ENCODE results near the gene LDHAL6A. TPM values are rescaled to one million over a fixed set of nuclear protein-coding genes. Genes with fewer than 3 reads are reported as not detected.

The LDHAL6A gene
- total RNA-seq, 1 experiment from 2014 or later = not detected

DNA sequence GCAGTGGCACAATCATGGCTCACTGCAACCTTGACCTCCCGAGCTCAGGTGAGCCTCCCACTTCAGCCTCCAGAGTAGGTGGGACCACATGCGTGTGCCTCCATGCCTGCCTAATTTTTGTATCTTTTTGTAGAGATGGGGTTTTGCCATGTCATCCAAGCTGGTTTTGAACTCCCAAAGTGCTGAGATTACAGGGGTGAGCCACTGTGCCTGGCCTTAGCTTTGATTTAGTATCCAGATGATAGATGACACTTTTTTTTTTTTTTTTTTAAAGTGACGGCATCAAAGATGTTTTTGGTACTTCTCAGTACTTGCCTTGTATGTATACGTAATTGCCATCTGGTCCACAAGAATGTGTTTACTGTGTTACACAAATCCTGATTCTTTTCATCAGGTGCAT, 23.4 kb downstream of the LDHAL6A start:
- no peaks in the 10 kb centered on the region for H3K27me3 Mint-ChIP-seq (ENCODE audit: unreplicated experiment)
- peaks cover 30% of the 10 kb centered on the region for H3K36me3 Mint-ChIP-seq (ENCODE audit: insufficient read depth, unreplicated experiment)
- DNase-seq = no peak
- H3K4me1 Mint-ChIP-seq (ENCODE audit: low read depth, unreplicated experiment) = no peaks in the 10 kb centered on the region
- TF ChIP-seq CTCF (IDR thresholded peaks at IDR 0.05; ENCODE audit: unreplicated experiment) = no peak
- BruUV-seq (replicated peaks) = no TSS peak
- CTCF ChIA-PET = interaction anchor here (0.7 kb wide), 1 partner anchor 291 kb away, joined by 4 read pairs; no protein-coding TSS in a partner anchor
- intact Hi-C loops (cut with micrococcal nuclease; ENCODE audit: unreplicated experiment) = no loop called here
- H3K9me3 Mint-ChIP-seq (ENCODE audit: low read depth, unreplicated experiment) = no peaks in the 10 kb centered on the region
- H3K27ac Mint-ChIP-seq (ENCODE audit: unreplicated experiment) = no peak overlapping the region
- no peak overlapping the region for H3K4me3 Mint-ChIP-seq (ENCODE audit: low read depth, unreplicated experiment)

- no peaks in the 10 kb centered on the region for H3K27me3 Mint-ChIP-seq (ENCODE audit: unreplicated experiment)
- no peak for TF ChIP-seq CTCF (IDR thresholded peaks at IDR 0.05; ENCODE audit: unreplicated experiment)
- H3K4me3 Mint-ChIP-seq (ENCODE audit: low read depth, unreplicated experiment) = no peak overlapping the region
- no TSS peak for BruUV-seq (replicated peaks)
- intact Hi-C loops (cut with micrococcal nuclease; ENCODE audit: unreplicated experiment) = no loop called here
- DNase-seq = no peak
- H3K4me1 Mint-ChIP-seq (ENCODE audit: low read depth, unreplicated experiment) = peaks cover 24% of the 10 kb centered on the region
- no peak overlapping the region for H3K27ac Mint-ChIP-seq (ENCODE audit: unreplicated experiment)
- H3K36me3 Mint-ChIP-seq (ENCODE audit: insufficient read depth, unreplicated experiment) = peaks cover 22% of the 10 kb centered on the region
- CTCF ChIA-PET = no interaction called here
- H3K9me3 Mint-ChIP-seq (ENCODE audit: low read depth, unreplicated experiment) = no peaks in the 10 kb centered on the region
These were observed 30.4 kb downstream of the LDHAL6A start for GRCh38 chr11:18485913-18486528.

DNA sequence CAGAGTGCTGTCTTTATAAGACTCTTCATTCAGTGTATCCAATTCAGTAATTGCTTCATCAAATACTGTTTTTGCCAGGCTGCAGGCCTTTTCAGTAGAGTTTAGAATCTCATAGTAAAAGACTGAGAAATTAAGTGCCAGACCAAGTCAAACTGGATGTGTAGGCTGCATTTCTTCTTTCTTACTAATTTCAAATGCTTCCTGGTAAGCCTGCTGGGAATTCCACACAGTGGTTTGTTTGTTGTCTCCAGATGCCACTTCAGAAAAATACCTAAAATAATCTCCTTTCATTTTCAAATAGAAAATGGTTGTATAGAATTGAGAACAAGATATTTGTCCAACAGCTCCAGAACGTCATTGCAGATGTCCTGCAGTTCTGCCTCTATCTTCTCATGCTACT, 34.7 kb downstream of the LDHAL6A start:
- BruUV-seq (replicated peaks) = TSS peak; percentile 32
- Mint-ChIP-seq H3K9me3 (ENCODE audit: low read depth, unreplicated experiment) (no peaks in the 10 kb centered on the region), H3K4me3 (ENCODE audit: low read depth, unreplicated experiment) (peak overlapping the region; percentile 54), H3K36me3 (ENCODE audit: insufficient read depth, unreplicated experiment) (peaks cover 11% of the 10 kb centered on the region), H3K4me1 (ENCODE audit: low read depth, unreplicated experiment) (peaks cover 45% of the 10 kb centered on the region), H3K27me3 (ENCODE audit: unreplicated experiment) (no peaks in the 10 kb centered on the region), H3K27ac (ENCODE audit: unreplicated experiment) (peak overlapping the region; percentile 75)
- peak; percentile 17 for DNase-seq
- no peak for TF ChIP-seq CTCF (IDR thresholded peaks at IDR 0.05; ENCODE audit: unreplicated experiment)
- CTCF ChIA-PET = interaction anchor here (1.0 kb wide), 1 partner anchor 231 kb away, joined by 3 read pairs; no protein-coding TSS in a partner anchor
- intact Hi-C loops (cut with micrococcal nuclease; ENCODE audit: unreplicated experiment) = loop anchor here (5.0 to 10.0 kb wide), 3 partner anchors 93 to 248 kb away; no protein-coding TSS in a partner anchor

- no TSS peak for BruUV-seq (replicated peaks)
- CTCF ChIA-PET = interaction anchor here (0.7 to 1.0 kb wide), 2 partner anchors 31 to 231 kb away, joined by 3 to 7 read pairs; no protein-coding TSS in a partner anchor
- Mint-ChIP-seq H3K27me3 (ENCODE audit: unreplicated experiment) (no peaks in the 10 kb centered on the region), H3K4me1 (ENCODE audit: low read depth, unreplicated experiment) (peaks cover 45% of the 10 kb centered on the region), H3K4me3 (ENCODE audit: low read depth, unreplicated experiment) (peak overlapping the region; percentile 54), H3K36me3 (ENCODE audit: insufficient read depth, unreplicated experiment) (peaks cover 11% of the 10 kb centered on the region), H3K27ac (ENCODE audit: unreplicated experiment) (peak overlapping the region; percentile 75), H3K9me3 (ENCODE audit: low read depth, unreplicated experiment) (no peaks in the 10 kb centered on the region)
- no peak for TF ChIP-seq CTCF (IDR thresholded peaks at IDR 0.05; ENCODE audit: unreplicated experiment)
- peak; percentile 14 for DNase-seq
- intact Hi-C loops (cut with micrococcal nuclease; ENCODE audit: unreplicated experiment) = loop anchor here (5.0 to 10.0 kb wide), 3 partner anchors 94 to 249 kb away; no protein-coding TSS in a partner anchor
These were observed 35.3 kb downstream of the LDHAL6A start for GRCh38 chr11:18490736-18491485.
